Heart right ventricle (tissue), 16 donors: Measurements from ENCODE around the gene WASF2. TPM values are rescaled to one million over a fixed set of nuclear protein-coding genes. Genes with fewer than 3 reads are reported as not detected.

ENCODE experiments used
- ATAC-seq, 8 donors: fragments of 200-7000 bp; cut with Tn5 transposase; one replicate each; pipeline ENCODE4 v1.9.1; 2020; ENCODE audit warnings: mild to moderate bottlenecking in 8 of 8, moderate library complexity in 8 of 8, moderate number of reproducible peaks in 1 of 8
- DNase-seq, 2 donors: peaks; one replicate each; pipeline ENCODE4 v3.0.0-alpha.2; 2020
- H3K27ac ChIP-seq, 10 donors: fragments of 200-600 bp; sonication (generic) in 2 of 10; one replicate each; pipeline versions ENCODE4 v1.5.0 to v1.8.0; 2020 to 2022; ENCODE audit warnings: mild to moderate bottlenecking in 3 of 10
- H3K27me3 ChIP-seq, 7 donors: fragments of 200-600 bp; one replicate each; pipeline ENCODE4 v1.8.0; 2021 to 2022; ENCODE audit warnings: mild to moderate bottlenecking in 2 of 7
- H3K36me3 ChIP-seq, 9 donors: fragments of 200-600 bp; sonication (generic) in 1 of 9; one replicate each; pipeline versions ENCODE4 v1.5.0 to v1.8.0; 2020 to 2022; ENCODE audit warnings: mild to moderate bottlenecking in 2 of 9
- H3K4me1 ChIP-seq, 9 donors: fragments of 200-600 bp; sonication (generic) in 1 of 9; one replicate each; pipeline versions ENCODE4 v1.5.0 to v1.8.0; 2020 to 2022; ENCODE audit warnings: mild to moderate bottlenecking in 4 of 9
- H3K4me3 ChIP-seq, 10 donors: fragments of 200-600 bp; sonication (generic) in 2 of 10; one replicate each; pipeline versions ENCODE4 v1.5.0 to v1.8.0; 2020 to 2022; ENCODE audit warnings: mild to moderate bottlenecking in 7 of 10, moderate library complexity in 2 of 10
- H3K9me3 ChIP-seq, 11 donors: fragments of 200-600 bp in 10 of 11; sonication (generic) in 2 of 11; one replicate each; pipeline versions ENCODE4 v1.5.0 to v1.8.0; 2013 to 2022; ENCODE audit warnings: mild to moderate bottlenecking in 2 of 11, control low read depth in 1 of 11, moderate library complexity in 1 of 11
- CTCF ChIP-seq, 9 donors: fragments of 200-600 bp; sonication (generic) in 2 of 9; IDR thresholded peaks; one replicate each; pipeline versions ENCODE4 v1.5.0 to v1.8.0; 2021 to 2022; ENCODE audit warnings: antibody characterized with exemption in 9 of 9, mild to moderate bottlenecking in 5 of 9, moderate library complexity in 1 of 9
- WGBS, 2 donors: extraction: QIAGEN DNeasy Blood & Tissue Kit; methylation state at CpG; one replicate each; pipeline ENCODE4 v1.1.7; 2013; ENCODE audit warnings: inconsistent platforms in 1 of 2; 5-methylcytosine and 5-hydroxymethylcytosine counted together
- intact Hi-C, 10 donors: fragments of 100-400 bp; cut with DNase I; formaldehyde crosslinking; loops; one replicate each; pipeline versions ENCODE4 v1.11.1 to v1.14.2; 2022
- polyA plus RNA-seq, 2 donors: library from polyadenylated mRNA; stranded (reverse); fragments of 200-250 nt; gene quantifications; one replicate each; pipeline ENCODE4 v1.2.3, GENCODE V29; 2013
- total RNA-seq, 10 donors: library from RNA; stranded (reverse); fragmentation: NEBNext Ultra II Directional in 3 of 10; extraction: Animal tissue kit (Norgen Biotek cat#: 25700) in 3 of 10; gene quantifications; one replicate each; pipeline versions ENCODE4 v1.2.1 to v1.2.4, GENCODE V29; 2021 to 2023
- donor health status: Arrhythmogenic right ventricular cardiomyopathy.
- donor health status: ischemic (EF 13 %, LVEDD 7.1; RV severe dilation, severe dysfunction).
- donor health status: healthy with polysubstance abuse.
- donor health status: DM: no; HTN: yes; CAD: no.
- donor health status: DM: no; HTN: no; CAD: no.
- donor health status: ischemic (EF 25% LVEDD 6.9; RV normal size, moderate dysfunction).
- donor health status: ischemic (EF 25% LVEDD 5.7; RV mildly dilated, moderate dysfunction).
- donor health status: healthy.
- donor health status: DM: yes; HTN: yes; CAD: no.
- donor health status: Ischemic cardiomyopathy.
- donor health status: ischemic (EF 35%, LVEDD 5.7; RV mildly dilated, moderate dysfunction).
- donor health status: nonischemic (EF 11% LVEDD 7.7; RV severe dilation, severe dysfunction).
- donor health status: DM: yes; HTN: yes; CAD: no.
- donor health status: PGD.
- donor health status: ischemic (EF 29% LVEDD 5.4; RV normal size, mild dysfunction).
- donor health status: nonischemic (EF 23%, LVEDD 6.1; RV moderate dilation, normal function).

The WASF2 gene
- total and polyA plus RNA-seq, 12 donors, result 19.6 to 75.4 (median 50.5) TPM

- H3K27ac ChIP-seq, result peak overlapping the region in 1 of 10 donors; percentile 28
- 93 to 94% methylated on average over 6 of the region's 6 CpGs for WGBS, 2 donors
- no peak for ATAC-seq
Observed at GRCh38 chr1:27446496-27447020, 43.4 kb downstream of the WASF2 start.

GRCh38 chr1:27445177-27445936, 44.6 kb downstream of the WASF2 start:
- 56 to 68% methylated on average over 4 of the region's 4 CpGs for WGBS, 2 donors
- peak overlapping the region in 2 of 10 donors; percentile 0 to 6 for H3K27ac ChIP-seq
- H3K27me3 ChIP-seq, result no peaks in the 10 kb centered on the region
- intact Hi-C loops, result loop anchor here in 1 of 10 donors (5.0 kb wide), 1 partner anchor 37 kb away; no protein-coding TSS in a partner anchor
- H3K4me3 ChIP-seq, result no peak overlapping the region
- no peak for DNase-seq
- no peak for TF ChIP-seq CTCF (IDR thresholded peaks at IDR 0.05)
- ATAC-seq, result peak in 1 of 8 donors; percentile 35
- H3K36me3 ChIP-seq, result peaks cover 0 to 55% (median 0%) of the 10 kb centered on the region in 9 donors
- peaks cover 0 to 77% (median 46%) of the 10 kb centered on the region in 9 donors for H3K4me1 ChIP-seq
- no peaks in the 10 kb centered on the region for H3K9me3 ChIP-seq

More at GRCh38 chr1:27446496-27447020, 43.4 kb downstream of the WASF2 start:
- intact Hi-C loops, result loop anchor here in 1 of 10 donors (5.0 kb wide), 1 partner anchor 36 kb away; no protein-coding TSS in a partner anchor
- H3K9me3 ChIP-seq, result no peaks in the 10 kb centered on the region
- H3K36me3 ChIP-seq, result peaks cover 0 to 43% (median 0%) of the 10 kb centered on the region in 9 donors
- H3K4me3 ChIP-seq, result no peak overlapping the region
- no peak for DNase-seq
- no peaks in the 10 kb centered on the region for H3K27me3 ChIP-seq
- peaks cover 0 to 88% (median 52%) of the 10 kb centered on the region in 9 donors for H3K4me1 ChIP-seq
- TF ChIP-seq CTCF (IDR thresholded peaks at IDR 0.05), result no peak

- WGBS, 2 donors, result 54 to 66% methylated on average over 1 of the region's 1 CpG
- no peak for DNase-seq
- TF ChIP-seq CTCF (IDR thresholded peaks at IDR 0.05), result no peak
- H3K27ac ChIP-seq, result peak overlapping the region in 1 of 10 donors; percentile 0
- intact Hi-C loops, result loop anchor here in 1 of 10 donors (5.0 kb wide), 1 partner anchor 38 kb away; no protein-coding TSS in a partner anchor
- no peak for ATAC-seq
- no peaks in the 10 kb centered on the region for H3K27me3 ChIP-seq
- H3K4me3 ChIP-seq, result no peak overlapping the region
- peaks cover 0 to 57% (median 0%) of the 10 kb centered on the region in 9 donors for H3K36me3 ChIP-seq
- no peaks in the 10 kb centered on the region for H3K9me3 ChIP-seq
- peaks cover 0 to 77% (median 50%) of the 10 kb centered on the region in 9 donors for H3K4me1 ChIP-seq
Observed at GRCh38 chr1:27444632-27445031, 45.3 kb downstream of the WASF2 start.

GRCh38 chr1:27439150-27439549, 50.8 kb downstream of the WASF2 start:
- Histone ChIP-seq H3K9me3 (no peaks in the 10 kb centered on the region), H3K4me3 (no peak overlapping the region), H3K4me1 (peaks cover 24 to 77% (median 58%) of the 10 kb centered on the region in 9 donors), H3K27me3 (no peaks in the 10 kb centered on the region), H3K27ac (peak overlapping the region in 4 of 10 donors; percentile 35 to 86 (median 79)), H3K36me3 (peaks cover 0 to 28% (median 0%) of the 10 kb centered on the region in 9 donors)
- WGBS, 2 donors, result 43 to 49% methylated on average over 2 of the region's 2 CpGs
- ATAC-seq (no peak), DNase-seq (no peak)
- no peak for TF ChIP-seq CTCF (IDR thresholded peaks at IDR 0.05)
- intact Hi-C loops, result loop anchor here in 3 of 10 donors (5.0 kb wide), 2 partner anchors 38 to 48 kb away; no protein-coding TSS in a partner anchor
